Pulmonary artery endothelial cell (primary cell): ENCODE measurements around the gene REEP5. TPM values are rescaled to one million over a fixed set of nuclear protein-coding genes. Genes with fewer than 3 reads are reported as not detected.
A peak's percentile ranks its signal among the peaks of the same experiment; 100 is the strongest.

ENCODE experiments used
- DNase-seq: peaks from one replicate; pipeline ENCODE4 v3.0.0-alpha.2; 2011; ENCODE audit warnings: low read depth, low spot score
- total RNA-seq: library from RNA; depleted of rRNA; stranded (reverse); fragments of >200 nt; gene quantifications from 2 replicates; pipeline ENCODE4 v1.2.3, GENCODE V29; 2014

The REEP5 gene
- total RNA-seq, 1 donor from 2014 or later: 56.9 TPM

DNA sequence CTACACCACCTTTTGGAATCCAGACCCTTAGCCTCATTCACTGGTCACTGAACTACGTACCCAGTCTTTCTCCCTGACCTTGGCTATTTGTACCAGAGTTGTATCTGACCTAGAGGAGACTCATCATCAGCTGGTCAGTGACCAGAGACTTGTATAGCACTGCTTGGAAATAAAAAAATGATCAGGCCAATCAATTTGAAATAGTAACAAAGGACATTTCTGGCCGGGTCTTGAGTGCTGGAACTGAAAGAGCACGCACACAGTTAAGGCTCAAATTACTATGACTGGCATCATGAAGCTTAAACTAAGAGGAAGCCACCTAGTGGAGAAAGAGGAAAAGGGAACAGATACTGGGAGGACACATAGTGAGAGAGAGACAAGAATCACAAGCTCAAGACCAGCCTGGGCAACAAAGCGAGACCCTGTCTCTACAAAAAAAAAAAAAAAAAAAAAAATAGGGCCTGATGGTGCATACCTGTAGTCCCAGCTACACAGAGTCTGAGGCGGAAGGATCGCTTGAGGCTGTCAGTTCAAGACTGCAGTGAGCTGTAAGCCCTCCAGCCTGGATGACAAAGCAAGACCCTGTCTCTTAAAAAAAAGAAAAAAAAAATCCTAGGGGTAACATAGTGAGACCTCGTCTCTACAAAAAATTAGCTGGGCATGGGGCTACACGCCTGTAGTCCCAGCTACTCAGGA is 73.8 kb downstream of the REEP5 start:
- peak; percentile 22 for DNase-seq

DNA sequence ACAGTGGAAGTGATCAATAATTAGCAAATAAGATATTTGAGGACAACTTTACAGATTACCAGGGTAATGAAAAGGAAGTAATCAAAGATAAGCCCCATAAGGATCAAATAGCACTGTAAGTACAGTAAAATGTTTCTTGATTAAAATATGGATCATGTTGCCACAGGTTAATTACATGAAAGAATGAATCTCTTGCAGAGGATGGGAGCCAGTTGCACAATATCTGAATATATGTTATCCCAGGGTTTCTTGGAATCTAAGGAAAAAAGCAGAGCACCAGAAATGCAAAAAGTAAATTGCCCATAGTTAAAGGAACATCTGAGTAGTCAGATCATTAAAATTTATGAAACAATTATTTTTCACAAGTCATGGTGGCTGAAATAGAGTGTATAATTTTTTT is 74.7 kb downstream of the REEP5 start:
- DNase-seq: no peak

DNA sequence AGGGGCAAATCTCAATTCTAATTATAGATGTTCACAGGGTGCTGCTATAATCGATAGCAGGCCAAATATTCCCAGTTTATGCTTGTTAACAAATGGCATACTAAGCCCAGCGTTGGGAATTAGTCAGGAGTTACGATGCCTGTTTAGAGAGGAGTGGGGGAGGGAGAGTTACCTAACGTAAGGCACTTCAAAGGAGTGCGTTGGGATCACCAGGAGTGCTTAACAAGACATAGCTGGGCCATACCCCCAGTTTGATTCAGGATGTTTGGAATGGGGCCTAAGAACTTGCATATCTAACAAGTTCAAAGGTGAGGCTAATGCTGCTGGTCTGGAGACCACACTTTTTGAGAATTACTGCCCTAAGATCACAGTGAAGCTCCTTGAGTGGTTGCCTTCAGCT is 75.5 kb downstream of the REEP5 start:
- no peak for DNase-seq

DNA sequence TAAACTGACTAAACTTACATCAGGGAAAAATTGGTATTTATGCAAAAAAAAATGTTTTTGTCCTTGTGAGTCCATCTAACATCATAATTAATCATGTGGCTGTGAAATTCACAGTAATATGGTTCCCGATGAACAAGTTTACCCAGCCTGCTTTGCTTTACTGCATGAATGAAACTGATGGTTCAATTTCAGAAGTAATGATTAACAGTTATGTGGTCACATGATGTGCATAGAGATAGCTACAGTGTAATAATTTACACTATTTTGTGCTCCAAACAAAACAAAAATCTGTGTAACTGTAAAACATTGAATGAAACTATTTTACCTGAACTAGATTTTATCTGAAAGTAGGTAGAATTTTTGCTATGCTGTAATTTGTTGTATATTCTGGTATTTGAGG is 77.5 kb downstream of the REEP5 start:
- DNase-seq: no peak

DNA sequence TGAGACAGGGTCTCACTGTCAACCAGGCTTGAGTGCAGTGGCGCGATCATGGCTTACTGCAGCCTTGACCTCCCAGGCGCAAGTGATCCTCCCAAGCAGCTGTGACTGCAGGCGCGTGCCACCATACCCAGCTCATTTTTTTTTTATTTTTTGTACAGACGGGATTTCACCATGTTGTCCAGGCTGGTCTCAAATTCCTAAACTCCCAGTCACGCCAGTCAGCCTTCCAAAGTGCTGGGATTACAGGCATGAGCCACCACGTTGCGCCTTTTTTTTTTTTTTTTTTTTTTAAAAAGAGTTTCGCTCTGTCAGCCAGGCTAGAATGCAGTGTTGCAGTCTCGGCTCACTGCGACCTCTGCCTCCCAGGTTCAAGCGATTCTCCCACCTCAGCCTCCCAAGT is 88.1 kb downstream of the REEP5 start:
- DNase-seq: no peak

DNA sequence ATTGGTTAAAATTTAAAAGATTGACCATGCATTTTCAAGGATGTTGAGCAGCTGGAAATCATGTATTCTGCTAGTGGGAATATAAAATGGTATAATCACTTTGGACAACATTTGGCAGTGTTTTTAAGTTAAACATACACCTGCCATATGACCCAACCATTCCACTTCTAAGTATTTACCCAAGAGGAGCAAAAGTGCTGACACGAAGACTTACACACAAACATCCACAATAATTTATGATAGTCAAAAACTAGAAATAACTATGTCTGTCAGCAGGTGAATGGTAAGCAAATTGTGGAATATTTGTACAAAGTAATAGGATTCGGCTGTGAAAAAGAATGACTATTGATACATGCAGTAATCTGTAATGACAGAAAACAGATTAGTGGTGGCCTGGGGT is 91.6 kb downstream of the REEP5 start:
- no peak for DNase-seq

Other genes starting within 250 kb of the REEP5 start
- gene APC, start 184.3 kb downstream of the REEP5 start, total RNA-seq: 60.3 and 77.1 TPM in 2 replicates
- 61.5 and 95.5 TPM in 2 replicates for gene SRP19, start 60.9 kb downstream of the REEP5 start, total RNA-seq
- 39.7 and 71.9 TPM in 2 replicates for gene DCP2, start 54.6 kb upstream of the REEP5 start, total RNA-seq